Endodermal cell (in vitro differentiated cells): ENCODE measurements around the gene ROR2. TPM values are rescaled to one million over a fixed set of nuclear protein-coding genes. Genes with fewer than 3 reads are reported as not detected.

ENCODE experiments used
- DNase-seq: peaks from one replicate; pipeline ENCODE4 v3.0.0-alpha.2; 2017
- H3K27ac ChIP-seq: 2 replicates; pipeline ENCODE4 v1.5.1; 2013; ENCODE audit warnings: mild to moderate bottlenecking, low read depth, low read length, moderate library complexity
- H3K27me3 ChIP-seq: 2 replicates; pipeline ENCODE4 v1.6.1; 2013; ENCODE audit warnings: mild to moderate bottlenecking, low read length, moderate library complexity; ENCODE audit not compliant: insufficient read depth, control insufficient read depth, poor library complexity, severe bottlenecking
- H3K36me3 ChIP-seq: 2 replicates; pipeline ENCODE4 v1.7.0; 2013; ENCODE audit warnings: mild to moderate bottlenecking, low read length, moderate library complexity; ENCODE audit not compliant: control insufficient read depth, insufficient read depth
- H3K4me1 ChIP-seq: one replicate; pipeline ENCODE4 v1.7.0; 2013; ENCODE audit warnings: low read length; ENCODE audit not compliant: control insufficient read depth, insufficient read depth
- H3K4me3 ChIP-seq: 2 replicates; pipeline ENCODE4 v1.5.1; 2013; ENCODE audit warnings: mild to moderate bottlenecking, low read length, moderate library complexity
- H3K9ac ChIP-seq: 2 replicates; pipeline ENCODE4 v1.6.1; 2013; ENCODE audit warnings: mild to moderate bottlenecking, low read length, moderate library complexity; ENCODE audit not compliant: poor library complexity, severe bottlenecking; ENCODE audit errors: extremely low read depth
- H3K9me3 ChIP-seq: 2 replicates; pipeline ENCODE4 v1.6.1; 2013; ENCODE audit warnings: mild to moderate bottlenecking, low read length, moderate library complexity; ENCODE audit not compliant: control insufficient read depth
- H3K27ac Mint-ChIP-seq: 2 replicates; pipeline ENCODE4 v1.8.0; 2020; ENCODE audit warnings: mixed read lengths
- H3K27me3 Mint-ChIP-seq: 2 replicates; pipeline ENCODE4 v1.8.0; 2021; ENCODE audit warnings: mild to moderate bottlenecking, mixed read lengths; ENCODE audit not compliant: insufficient read depth
- H3K36me3 Mint-ChIP-seq: 2 replicates; pipeline ENCODE4 v1.8.0; 2020; ENCODE audit warnings: low read depth, mixed read lengths
- H3K4me1 Mint-ChIP-seq: 2 replicates; pipeline ENCODE4 v1.8.0; 2020; ENCODE audit warnings: mixed read lengths
- H3K4me3 Mint-ChIP-seq: 2 replicates; pipeline ENCODE4 v1.8.0; 2020; ENCODE audit warnings: mild to moderate bottlenecking, moderate library complexity, mixed read lengths
- H3K9me3 Mint-ChIP-seq: 2 replicates; pipeline ENCODE4 v1.8.0; 2020; ENCODE audit warnings: mild to moderate bottlenecking, mixed read lengths
- WGBS, 2 experiments: methylation state at CpG; one replicate each; pipeline versions ENCODE4 v1.1.5 to v1.1.7; 2013; ENCODE audit warnings: missing lambda C conversion rate in 2 of 2, mixed read lengths in 1 of 2; ENCODE audit not compliant: insufficient coverage in 1 of 2, insufficient read length in 1 of 2; 5-methylcytosine and 5-hydroxymethylcytosine counted together
- total RNA-seq, 2 donors: library from RNA; stranded (reverse); fragmentation: NEBNext Ultra II Directional in 1 of 2; extraction: Animal tissue kit (Norgen Biotek cat#: 25700) in 1 of 2; gene quantifications; 2 replicates in 1 of 2; 3 replicates in 1 of 2; pipeline ENCODE4 v1.2.1, GENCODE V29; 2021
- TF ChIP-seq, protein P1 (sequence below): fragments of 200-600 bp; sonication (generic); conservative IDR thresholded peaks from 2 replicates; pipeline ENCODE4 v1.5.0; 2021; ENCODE audit warnings: antibody characterized with exemption, mild to moderate bottlenecking

ROR2 gene
- total RNA-seq, 2 donors from 2014 or later: 104 to 160 TPM

DNA sequence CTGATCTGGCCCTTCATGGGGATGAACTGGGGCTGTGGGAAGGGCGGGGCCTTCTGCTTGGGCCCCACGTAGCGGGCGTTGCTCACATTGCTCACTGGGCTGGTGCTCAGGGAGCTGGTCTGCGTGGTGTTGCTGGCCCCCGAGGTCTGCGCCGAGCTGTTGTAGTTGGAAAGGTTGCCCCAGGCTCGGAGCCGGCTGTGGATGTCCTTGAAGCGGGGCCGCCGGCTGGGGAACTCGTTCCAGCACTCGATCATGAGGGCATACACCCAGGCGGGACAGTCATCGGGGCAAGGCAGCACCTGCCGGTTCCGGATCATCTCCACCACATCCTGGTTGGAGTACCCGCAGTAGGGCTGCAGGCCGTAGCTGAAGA lies 226.0 kb downstream of the ROR2 start:
- TF ChIP-seq, protein P1, sequence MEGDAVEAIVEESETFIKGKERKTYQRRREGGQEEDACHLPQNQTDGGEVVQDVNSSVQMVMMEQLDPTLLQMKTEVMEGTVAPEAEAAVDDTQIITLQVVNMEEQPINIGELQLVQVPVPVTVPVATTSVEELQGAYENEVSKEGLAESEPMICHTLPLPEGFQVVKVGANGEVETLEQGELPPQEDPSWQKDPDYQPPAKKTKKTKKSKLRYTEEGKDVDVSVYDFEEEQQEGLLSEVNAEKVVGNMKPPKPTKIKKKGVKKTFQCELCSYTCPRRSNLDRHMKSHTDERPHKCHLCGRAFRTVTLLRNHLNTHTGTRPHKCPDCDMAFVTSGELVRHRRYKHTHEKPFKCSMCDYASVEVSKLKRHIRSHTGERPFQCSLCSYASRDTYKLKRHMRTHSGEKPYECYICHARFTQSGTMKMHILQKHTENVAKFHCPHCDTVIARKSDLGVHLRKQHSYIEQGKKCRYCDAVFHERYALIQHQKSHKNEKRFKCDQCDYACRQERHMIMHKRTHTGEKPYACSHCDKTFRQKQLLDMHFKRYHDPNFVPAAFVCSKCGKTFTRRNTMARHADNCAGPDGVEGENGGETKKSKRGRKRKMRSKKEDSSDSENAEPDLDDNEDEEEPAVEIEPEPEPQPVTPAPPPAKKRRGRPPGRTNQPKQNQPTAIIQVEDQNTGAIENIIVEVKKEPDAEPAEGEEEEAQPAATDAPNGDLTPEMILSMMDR: no peak
- no peaks in the 10 kb centered on the region for H3K9me3 Mint-ChIP-seq
- Histone ChIP-seq H3K9me3 (no peaks in the 10 kb centered on the region), H3K27me3 (no peaks in the 10 kb centered on the region), H3K9ac (no peak overlapping the region), H3K36me3 (peaks cover 93% of the 10 kb centered on the region), H3K4me3 (no peak overlapping the region), H3K27ac (no peak overlapping the region), H3K4me1 (peaks cover 23% of the 10 kb centered on the region)
- H3K36me3 Mint-ChIP-seq: peaks cover 81% of the 10 kb centered on the region
- 97 to 98% methylated on average over 14 to 21 of the region's 21 CpGs for WGBS, 2 experiments
- H3K27ac Mint-ChIP-seq: no peak overlapping the region
- H3K27me3 Mint-ChIP-seq: no peaks in the 10 kb centered on the region
- peaks cover 29% of the 10 kb centered on the region for H3K4me1 Mint-ChIP-seq
- no peak overlapping the region for H3K4me3 Mint-ChIP-seq
- DNase-seq: no peak

DNA sequence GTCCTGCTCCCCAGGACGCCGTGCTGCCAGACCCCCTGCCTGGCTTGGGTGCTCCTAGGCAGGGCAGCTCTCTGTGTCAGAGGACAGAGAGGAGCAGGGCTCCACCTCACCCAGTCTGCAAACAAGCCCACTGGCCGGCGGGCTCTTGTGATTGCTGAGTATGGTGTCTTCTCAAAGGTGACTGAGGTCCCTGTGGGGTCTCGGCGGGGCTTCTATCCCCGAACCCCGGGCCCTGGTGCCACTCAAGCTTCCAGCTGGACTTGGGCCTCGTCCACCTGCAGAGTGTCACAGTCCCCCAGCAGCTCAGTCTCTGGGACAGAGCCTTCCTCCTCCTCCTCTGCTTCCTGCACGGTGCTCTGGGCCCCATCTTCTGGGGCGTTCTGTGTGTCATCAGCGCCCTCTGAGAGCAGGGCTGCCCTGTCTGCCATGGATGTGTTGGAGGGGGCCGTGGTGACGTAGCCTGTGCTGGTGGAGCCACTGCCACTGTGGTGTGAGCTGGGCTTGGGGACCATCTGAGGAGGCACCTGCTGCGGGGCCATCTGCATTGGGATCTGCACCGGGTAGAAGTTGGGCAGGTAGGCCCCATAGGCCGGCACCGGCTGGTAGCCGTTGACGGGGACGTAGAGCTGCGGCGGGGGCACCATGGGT lies 226.5 kb downstream of the ROR2 start:
- Mint-ChIP-seq H3K4me3 (no peak overlapping the region), H3K27me3 (no peaks in the 10 kb centered on the region), H3K27ac (no peak overlapping the region), H3K36me3 (peaks cover 76% of the 10 kb centered on the region), H3K4me1 (peaks cover 29% of the 10 kb centered on the region), H3K9me3 (no peaks in the 10 kb centered on the region)
- Histone ChIP-seq H3K27me3 (no peaks in the 10 kb centered on the region), H3K27ac (no peak overlapping the region), H3K9me3 (no peaks in the 10 kb centered on the region), H3K36me3 (peaks cover 92% of the 10 kb centered on the region), H3K4me1 (peaks cover 23% of the 10 kb centered on the region), H3K4me3 (no peak overlapping the region), H3K9ac (no peak overlapping the region)
- no peak for DNase-seq
- TF ChIP-seq, protein P1: no peak
- 92 to 94% methylated on average over 14 to 23 of the region's 23 CpGs for WGBS, 2 experiments

DNA sequence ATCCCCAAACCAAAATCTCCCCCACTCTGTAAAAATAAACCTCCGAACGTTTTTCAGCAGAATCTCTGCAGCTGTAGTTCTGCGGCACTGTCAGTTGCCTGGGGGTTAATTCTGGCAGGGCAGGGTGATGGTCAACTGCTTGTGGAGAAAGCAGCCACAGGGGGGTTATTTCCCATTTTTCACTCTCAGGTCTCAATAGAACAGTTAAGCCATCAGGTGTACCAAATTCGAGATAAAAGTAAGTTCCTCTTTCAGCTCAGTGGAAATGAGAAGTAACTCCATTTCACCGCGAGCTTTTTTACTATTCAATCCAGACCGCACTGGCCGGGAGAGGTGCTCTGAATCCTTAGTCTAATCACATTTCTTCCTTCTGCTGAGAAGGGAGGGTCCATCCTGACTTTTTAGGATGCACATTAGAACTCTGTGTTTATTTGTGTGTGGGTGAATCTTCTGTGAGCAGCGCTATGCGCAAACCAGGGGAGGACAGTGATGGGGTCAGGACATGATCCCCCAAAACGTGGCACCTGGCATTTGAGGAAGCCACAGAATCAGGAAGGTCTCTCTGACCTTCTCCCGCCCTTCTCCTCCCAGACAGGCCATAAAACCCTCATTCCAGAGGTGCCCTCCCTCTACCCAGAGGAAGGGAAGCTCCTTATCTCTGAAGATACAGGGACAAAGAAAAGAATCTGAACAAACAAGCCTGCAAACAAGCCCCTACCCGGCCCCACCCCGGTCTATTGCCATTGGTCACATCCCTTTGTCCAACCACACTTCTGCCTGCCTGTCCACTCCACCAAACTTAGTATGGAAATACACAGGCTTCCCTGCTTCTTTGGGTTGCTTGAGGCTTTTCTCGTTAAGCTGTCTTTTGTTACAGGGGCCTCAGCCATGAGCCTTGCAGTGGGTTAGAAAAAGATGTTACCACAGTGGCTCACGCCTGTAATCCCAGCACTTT lies 229.0 kb downstream of the ROR2 start:
- 85 to 96% methylated on average over 11 to 16 of the region's 16 CpGs for WGBS, 2 experiments
- Mint-ChIP-seq H3K27ac (peak overlapping the region; percentile 81), H3K9me3 (peaks cover 16% of the 10 kb centered on the region), H3K4me1 (peaks cover 29% of the 10 kb centered on the region), H3K36me3 (peaks cover 78% of the 10 kb centered on the region), H3K4me3 (no peak overlapping the region), H3K27me3 (no peaks in the 10 kb centered on the region)
- H3K9me3 ChIP-seq: peaks cover 17% of the 10 kb centered on the region
- H3K9ac ChIP-seq: no peak overlapping the region
- peaks cover 89% of the 10 kb centered on the region for H3K36me3 ChIP-seq
- no peak overlapping the region for H3K4me3 ChIP-seq
- peaks cover 23% of the 10 kb centered on the region for H3K4me1 ChIP-seq
- TF ChIP-seq, protein P1: no peak
- H3K27me3 ChIP-seq: no peaks in the 10 kb centered on the region
- peak; percentile 71 for DNase-seq
- no peak overlapping the region for H3K27ac ChIP-seq
